ENCODE results near the gene URI1. TPM values are rescaled to one million over a fixed set of nuclear protein-coding genes. Genes with fewer than 3 reads are reported as not detected.

The URI1 gene
- total RNA-seq, 2 donors from 2014 or later = 53.9 to 61.5 TPM

DNA sequence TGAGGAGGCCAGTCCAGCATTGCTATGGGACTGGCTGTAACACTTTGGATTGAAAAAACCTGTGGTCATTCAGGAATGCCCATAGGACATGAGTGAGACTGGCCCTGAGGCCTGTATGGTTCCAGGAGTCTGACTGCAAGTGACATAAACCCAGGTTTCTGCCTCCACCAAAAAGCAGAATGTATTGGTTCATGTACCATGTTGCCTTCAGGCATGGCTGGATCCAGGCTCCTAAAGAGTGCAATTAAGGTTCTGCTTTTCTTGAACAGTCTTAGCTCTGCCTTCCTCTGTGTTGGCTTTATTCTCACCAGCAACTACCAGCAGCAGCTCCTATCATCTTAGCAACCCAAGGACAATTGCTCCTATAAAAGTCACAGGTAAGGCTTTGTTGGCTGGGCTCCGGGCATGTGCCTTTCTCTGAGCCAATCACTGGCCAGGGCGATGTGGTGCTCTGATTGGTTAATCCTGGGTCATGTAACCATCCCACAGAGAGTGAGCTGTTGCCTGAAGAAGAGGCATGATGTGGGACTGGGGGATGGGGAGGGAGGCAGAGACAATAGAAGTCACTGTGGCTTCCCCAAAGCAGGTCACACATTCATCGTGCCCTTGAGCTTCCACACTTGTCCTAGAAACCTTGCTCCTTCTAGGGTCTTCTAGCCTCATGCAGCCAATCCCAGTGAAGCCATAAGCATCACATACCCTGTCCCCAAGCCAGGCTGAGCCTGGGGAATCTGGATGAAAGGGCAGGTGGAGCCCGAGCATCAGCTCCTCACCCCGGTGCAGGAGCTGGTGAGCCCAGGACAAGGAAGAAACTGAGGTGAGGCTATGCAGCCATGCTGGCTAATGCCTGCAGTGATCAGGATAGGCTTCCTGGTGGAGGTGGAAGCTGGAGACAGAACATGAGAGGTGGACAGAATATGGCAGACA lies 123.9 kb downstream of the URI1 start:
- DNase-seq (ENCODE audit: low spot score in 2 of 2) = no peak
- Mint-ChIP-seq H3K27ac (no peak overlapping the region), H3K9me3 (peaks cover 0 to 11% of the 10 kb centered on the region in 2 donors), H3K36me3 (no peaks in the 10 kb centered on the region)
- ATAC-seq = no peak

Other genes with a start within 250 kb of the URI1 start
- 10 to 100 TPM; 30.9 to 33.9 TPM for gene C19orf12, start 227.0 kb upstream of the URI1 start, total RNA-seq
- gene CCNE1, start 130.2 kb upstream of the URI1 start, total RNA-seq = 10 to 100 TPM; 43.5 to 48.6 TPM